Inferior parietal cortex (tissue), 1 donor: ENCODE measurements around the gene SLC27A5.
A peak's percentile ranks its signal among the peaks of the same experiment; 100 is the strongest.
"Not testable (repeated sequence)": the region's sequence is repeated elsewhere in the genome, so short reads cannot be mapped to it uniquely, and the experiment has no call there.

Experiments
- DNase-seq: peaks from one replicate; pipeline ENCODE4 v3.0.0-alpha.2; 2016; ENCODE audit errors: extremely low spot score

Gene SLC27A5

DNA sequence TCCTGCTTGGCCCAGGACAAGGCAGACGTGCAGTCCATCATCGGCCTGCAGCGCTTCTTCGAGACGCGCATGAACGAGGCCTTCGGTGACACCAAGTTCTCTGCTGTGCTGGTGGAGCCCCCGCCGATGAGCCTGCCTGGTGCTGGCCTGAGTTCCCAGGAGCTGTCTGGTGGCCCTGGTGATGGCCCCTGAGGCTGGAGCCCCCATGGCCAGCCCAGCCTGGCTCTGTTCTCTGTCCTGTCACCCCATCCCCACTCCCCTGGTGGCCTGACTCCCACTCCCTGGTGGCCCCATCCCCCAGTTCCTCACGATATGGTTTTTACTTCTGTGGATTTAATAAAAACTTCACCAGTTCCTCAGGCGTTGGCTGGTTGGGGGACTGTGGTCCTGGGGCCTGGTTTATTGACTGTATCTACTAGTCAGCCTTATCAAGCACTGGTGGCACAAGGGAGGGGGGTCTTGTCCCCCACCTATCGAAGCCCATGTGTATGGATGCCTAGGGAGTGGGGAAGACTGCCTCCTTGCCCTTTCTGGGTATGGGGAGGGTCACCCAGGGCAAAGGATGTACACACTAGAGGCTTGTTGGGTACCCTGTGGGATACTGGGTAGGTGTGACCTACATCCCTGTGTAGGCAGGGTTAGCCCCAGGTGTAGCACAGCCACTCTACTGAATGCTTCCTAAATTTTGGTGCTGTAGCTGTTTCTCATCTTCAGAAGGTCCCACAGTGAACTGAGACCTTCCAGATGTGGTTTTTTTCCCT, 38.8 kb upstream of the SLC27A5 start:
- DNase-seq: no peak

DNA sequence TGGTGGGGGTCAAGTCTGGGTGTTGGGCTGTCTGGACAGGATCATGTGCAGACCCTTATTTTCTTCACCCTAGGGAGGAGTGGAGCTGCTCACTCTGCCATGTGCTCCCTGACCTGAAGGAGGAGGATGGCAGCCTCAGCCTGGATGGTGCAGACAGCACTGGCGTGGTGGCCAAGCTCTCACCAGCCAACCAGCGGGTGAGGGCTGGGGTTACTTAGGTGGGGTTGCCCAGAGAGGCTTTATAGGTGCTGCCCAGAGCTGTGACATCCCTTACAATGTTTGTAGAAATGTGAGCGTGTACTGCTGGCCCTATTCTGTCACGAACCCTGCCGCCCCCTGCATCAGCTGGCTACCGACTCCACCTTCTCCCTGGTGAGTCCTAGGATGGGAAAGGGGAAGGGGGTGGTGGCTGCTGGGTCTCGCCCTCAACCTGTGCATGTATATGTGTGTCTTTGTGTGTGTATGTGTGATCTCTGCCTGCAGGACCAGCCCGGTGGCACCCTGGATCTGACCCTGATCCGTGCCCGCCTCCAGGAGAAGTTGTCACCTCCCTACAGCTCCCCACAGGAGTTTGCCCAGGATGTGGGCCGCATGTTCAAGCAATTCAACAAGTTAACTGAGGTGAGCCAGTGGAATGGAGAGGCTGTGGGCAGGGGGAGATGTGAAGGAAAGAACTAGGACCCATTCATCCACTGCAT, 38.0 kb upstream of the SLC27A5 start:
- no peak for DNase-seq

DNA sequence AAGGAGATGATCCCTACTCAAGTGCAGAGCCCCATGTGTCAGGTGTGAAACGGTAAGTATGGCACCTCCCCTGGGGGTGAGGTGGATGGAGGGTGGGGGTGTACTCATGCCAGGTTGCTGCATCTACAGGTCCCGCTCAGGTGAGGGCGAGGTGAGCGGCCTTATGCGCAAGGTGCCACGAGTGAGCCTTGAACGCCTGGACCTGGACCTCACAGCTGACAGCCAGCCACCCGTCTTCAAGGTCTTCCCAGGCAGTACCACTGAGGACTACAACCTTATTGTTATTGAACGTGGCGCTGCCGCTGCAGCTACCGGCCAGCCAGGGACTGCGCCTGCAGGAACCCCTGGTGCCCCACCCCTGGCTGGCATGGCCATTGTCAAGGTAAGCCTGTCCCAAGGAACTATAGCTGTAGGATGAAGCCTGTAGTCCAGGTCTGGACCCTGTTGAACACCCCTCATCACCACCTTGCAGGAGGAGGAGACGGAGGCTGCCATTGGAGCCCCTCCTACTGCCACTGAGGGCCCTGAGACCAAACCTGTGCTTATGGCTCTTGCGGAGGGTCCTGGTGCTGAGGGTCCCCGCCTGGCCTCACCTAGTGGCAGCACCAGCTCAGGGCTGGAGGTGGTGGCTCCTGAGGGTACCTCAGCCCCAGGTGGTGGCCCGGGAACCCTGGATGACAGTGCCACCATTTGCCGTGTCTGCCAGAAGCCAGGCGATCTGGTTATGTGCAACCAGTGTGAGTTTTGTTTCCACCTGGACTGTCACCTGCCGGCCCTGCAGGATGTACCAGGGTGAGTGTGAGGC, 37.3 kb upstream of the SLC27A5 start:
- no peak for DNase-seq

DNA sequence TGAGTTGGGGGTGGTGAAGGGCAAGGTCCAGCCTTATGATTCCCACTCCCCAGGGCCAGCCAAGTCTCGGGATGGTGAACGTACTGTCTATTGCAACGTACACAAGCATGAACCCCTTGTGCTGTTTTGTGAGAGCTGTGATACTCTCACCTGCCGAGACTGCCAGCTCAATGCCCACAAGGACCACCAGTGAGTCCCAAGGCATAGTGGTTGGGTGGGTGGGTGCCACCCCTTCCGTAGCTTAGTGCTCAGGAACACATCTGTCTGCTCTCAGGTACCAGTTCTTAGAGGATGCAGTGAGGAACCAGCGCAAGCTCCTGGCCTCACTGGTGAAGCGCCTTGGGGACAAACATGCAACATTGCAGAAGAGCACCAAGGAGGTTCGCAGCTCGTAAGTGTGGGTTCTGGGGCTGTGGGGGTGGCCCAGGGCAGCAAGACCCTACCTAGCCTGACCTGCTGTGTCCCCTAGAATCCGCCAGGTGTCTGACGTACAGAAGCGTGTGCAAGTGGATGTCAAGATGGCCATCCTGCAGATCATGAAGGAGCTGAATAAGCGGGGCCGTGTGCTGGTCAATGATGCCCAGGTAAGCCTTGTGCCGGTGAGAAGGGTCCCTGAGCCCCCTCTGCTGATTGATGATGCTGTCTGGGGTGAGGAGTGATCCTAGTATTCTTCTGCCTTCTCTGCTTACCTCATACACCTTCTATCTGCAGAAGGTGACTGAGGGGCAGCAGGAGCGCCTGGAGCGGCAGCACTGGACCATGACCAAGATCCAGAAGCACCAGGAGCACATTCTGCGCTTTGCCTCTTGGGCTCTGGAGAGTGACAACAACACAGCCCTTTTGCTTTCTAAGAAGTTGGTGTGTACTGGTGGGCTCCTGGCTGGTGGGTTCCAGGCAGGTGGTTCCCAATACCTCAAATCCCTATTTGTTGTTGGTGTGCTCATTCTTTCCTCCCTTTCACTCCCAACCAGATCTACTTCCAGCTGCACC, 35.8 kb upstream of the SLC27A5 start:
- no peak for DNase-seq

DNA sequence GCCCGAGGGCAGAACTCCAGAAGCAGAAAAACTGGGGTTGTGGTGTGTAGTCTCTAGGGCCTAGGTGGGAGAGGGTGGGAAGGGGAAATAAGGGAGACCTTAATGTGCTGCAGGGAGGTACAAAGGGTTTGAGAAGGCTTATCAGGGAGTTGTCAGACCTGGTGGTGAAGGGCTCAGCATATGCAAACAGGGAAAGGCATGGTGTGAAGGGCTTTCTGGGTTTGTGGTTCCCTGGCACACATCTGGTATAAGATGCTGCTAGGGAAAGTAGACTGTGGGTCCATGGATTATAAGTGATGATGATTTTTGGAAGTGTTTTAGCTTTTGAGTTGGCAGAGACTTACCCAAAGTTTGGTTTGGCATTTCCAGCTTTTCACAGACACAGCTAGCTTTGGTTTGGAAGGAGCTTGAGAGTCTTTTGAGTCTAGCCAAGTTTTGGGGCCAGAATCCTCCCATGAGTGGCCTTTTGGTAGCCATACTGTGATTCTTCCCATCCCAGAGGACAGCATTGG, 34.3 kb upstream of the SLC27A5 start:
- DNase-seq: no peak

DNA sequence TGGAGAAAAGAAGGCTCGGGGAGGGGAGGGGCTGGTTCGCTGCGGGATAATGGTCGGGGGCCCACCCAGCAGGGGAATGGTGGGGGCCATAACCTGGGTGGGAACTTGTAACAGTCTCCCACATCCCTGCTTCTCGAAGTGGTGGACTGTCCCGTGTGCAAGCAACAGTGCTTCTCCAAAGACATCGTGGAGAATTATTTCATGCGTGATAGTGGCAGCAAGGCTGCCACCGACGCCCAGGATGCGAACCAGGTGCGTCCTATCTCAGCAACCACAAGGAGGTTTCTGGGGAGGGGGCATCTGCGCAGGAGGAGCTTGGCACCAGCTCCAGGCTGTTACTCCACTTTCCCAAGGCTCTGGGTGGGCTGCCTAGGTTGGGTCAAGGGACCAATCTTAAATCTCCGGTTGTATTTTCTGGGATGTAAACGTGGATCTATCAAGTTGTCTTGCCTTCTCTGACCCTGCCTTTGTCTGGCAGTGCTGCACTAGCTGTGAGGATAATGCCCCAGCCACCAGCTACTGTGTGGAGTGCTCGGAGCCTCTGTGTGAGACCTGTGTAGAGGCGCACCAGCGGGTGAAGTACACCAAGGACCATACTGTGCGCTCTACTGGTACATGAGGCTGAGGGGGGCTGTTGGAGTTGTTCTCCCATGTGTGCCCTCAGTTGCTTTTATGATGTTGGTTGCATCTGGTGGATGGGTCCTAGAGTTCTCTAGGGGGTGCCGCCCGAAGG, 33.7 kb upstream of the SLC27A5 start:
- DNase-seq: no peak

DNA sequence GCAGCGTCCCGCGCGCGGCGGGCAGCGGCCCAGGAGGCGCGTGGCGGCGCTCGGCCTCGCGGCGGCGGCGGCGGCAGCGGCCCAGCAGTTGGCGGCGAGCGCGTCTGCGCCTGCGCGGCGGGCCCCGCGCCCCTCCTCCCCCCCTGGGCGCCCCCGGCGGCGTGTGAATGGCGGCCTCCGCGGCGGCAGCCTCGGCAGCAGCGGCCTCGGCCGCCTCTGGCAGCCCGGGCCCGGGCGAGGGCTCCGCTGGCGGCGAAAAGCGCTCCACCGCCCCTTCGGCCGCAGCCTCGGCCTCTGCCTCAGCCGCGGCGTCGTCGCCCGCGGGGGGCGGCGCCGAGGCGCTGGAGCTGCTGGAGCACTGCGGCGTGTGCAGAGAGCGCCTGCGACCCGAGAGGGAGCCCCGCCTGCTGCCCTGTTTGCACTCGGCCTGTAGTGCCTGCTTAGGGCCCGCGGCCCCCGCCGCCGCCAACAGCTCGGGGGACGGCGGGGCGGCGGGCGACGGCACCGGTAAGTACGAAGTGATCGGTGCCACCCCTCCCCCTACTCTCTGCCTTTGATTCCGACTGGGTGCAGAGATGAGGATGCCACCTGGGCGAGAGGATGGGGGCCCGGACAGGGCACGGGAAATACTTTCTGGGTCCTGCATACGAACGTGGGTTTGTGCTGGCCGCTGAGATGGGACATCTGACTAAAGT, 32.9 kb upstream of the SLC27A5 start:
- no peak for DNase-seq

DNA sequence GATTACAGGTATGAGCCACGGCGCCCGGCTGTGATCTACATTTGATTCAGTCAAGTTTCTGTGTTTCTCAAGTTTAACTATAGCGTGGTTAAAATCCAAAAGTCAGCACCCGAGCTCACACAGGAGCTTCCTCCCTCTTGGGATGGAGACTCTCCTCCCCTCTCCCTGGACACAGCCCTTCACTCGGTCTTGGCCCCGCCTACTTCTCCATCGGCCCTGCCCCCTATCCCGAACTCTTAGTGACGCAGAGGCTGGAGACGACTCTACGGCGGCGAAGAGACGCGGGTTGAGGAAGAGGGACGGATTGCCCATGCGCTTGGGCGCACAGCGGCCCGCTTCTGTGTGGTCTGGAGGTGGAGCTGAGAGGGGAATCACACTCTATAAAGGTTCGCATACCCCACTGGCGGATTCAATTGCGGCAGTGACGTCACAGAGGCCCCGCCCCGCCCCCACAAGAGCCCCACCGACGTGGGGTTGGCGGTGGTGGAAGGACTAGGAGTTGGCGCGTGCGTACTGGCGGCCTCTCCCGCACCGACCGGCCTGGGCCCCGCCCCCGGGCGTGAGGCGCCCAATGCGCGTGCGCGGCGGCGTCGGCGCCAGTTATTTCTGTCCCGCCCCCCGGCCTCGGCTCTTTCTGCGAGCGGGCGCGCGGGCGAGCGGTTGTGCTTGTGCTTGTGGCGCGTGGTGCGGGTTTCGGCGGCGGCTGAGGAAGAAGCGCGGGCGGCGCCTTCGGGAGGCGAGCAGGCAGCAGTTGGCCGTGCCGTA, 32.2 kb upstream of the SLC27A5 start, which contains the start of gene TRIM28:
Gene TRIM28 (plus strand): TSS at position 239 of the 765 bp plus-strand sequence. CDS start 694 bp downstream, outside the sequence.
- DNase-seq: peak; percentile 95

DNA sequence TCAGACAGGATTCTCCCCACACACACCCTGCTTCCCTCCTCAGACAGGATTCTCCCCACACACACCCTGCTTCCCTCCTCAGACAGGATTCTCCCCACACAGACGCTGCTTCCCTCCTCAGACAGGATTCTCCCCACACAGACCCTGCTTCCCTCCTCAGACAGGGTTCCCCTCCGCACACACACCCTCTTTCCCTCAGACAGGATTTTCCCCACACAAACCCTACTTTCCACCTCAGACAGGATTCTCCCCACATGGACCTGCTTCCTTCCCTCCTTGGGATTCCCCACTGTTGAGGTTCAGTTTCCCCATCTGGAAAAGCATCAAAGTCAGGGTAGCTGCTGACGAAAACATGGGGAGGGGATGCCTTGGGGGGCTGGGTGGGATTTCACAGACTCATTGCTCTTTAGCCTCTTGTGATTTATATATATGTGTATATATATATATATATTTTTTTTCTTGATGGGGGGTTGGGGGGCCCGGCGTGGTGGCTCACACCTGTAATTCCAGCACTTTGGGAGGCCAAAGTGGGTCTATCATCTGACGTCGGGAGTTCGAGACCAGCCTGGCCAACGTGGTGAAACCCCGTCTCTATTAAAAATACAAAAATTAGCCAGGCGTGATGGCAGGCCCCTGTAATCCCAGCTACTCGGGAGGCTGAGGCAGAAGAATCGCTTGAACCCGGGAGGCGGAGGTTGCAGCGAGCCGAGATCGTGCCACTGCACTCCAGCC, 31.0 kb upstream of the SLC27A5 start:
- not testable (repeated sequence) for DNase-seq

DNA sequence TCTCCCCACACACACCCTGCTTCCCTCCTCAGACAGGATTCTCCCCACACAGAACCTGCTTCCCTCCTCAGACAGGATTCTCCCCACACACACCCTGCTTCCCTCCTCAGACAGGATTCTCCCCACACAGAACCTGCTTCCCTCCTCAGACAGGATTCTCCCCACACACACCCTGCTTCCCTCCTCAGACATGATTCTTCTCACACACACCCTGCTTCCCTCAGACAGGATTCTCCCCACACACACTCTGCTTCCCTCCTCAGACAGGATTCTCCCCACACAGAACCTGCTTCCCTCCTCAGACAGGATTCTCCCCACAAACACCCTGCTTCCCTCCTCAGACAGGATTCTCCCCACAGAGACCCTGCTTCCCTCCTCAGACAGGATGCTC, 27.4 kb upstream of the SLC27A5 start:
- not testable (repeated sequence) for DNase-seq

DNA sequence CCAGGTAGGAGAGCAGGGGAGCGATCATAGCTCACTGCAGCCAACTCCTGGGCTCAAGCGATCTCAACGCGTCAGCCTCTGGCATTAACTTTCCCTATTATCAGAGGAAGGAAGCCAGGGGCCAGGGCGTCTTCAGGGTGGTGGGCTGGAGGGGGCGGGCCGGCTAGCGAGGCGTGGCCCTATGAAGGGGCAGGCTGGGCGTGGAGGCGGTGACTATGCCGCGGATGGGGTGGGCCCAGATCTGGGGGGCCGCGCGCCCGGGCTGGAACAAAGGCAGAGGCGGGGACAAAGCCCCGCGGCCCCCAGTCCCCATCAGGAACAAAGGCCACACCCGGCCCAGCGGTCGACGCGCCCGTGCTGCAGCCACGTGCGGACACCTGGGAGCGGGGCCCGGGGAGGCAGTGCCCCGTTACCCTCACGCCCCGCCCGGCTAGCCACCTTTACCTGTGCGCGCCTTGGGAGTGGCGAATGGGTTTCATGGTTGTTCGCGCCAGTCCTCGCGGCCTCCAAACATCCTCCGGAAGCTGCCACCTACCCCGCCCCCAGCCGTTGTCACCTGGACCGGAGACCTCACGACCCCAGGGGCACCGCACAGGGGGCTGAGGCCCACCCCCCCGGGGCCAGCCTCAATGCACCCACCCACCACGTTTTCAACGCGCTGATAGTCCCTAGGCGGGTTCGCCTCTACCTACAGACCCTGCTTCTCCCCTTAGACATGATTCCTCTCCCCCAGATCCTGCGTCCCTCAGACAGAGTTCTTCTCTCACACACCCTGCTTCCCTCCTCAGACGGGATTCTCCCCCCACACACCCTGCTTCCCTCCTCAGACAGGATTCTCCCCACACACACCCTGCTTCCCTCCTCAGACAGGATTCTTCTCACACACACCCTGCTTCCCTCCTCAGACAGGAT, 26.7 kb upstream of the SLC27A5 start:
- DNase-seq: no peak

DNA sequence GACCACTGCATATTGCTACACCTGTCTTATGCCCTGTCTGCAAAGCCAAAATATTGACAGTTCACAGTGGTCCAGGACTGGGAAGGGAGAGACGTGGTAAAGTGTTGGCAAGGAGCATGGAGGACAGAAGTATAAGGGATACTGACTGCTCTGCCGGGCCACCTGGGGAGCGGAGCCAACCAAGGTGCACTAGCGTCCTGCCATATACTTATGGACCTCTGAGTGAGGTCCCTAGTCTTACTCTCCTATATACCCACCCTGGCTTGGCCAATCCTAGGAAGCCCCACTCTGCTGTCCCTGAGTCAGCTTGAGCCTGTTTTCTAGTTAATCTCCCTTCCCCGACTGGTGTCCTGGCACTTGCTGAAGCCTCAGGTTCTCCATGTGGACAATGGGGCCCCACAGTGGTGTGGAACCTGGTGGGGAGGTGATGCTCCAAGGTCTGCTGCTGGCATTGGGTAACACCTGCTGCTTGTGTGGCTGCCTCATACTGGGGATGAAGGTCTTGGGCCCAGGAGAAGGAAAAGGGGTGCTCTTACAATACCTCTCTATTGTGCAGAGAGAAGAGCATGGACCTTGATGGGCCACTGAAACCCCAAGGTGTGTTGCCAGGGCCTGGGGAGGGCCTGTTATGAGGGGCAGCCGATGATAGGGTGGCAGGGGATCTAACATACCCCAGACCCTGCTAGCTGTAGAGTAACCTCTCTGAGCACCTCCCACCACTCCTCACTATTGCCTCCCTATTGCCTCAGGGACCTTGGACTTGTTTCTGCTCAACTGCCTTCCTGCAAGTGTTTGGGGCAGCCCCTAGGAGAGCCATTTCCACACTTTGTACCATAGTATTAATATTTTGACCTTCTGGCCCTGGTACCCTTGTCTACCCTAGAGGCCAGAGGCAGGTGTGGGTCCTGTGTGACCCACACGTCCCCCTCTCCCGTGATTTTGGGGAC, 25.3 kb upstream of the SLC27A5 start:
- DNase-seq: no peak

DNA sequence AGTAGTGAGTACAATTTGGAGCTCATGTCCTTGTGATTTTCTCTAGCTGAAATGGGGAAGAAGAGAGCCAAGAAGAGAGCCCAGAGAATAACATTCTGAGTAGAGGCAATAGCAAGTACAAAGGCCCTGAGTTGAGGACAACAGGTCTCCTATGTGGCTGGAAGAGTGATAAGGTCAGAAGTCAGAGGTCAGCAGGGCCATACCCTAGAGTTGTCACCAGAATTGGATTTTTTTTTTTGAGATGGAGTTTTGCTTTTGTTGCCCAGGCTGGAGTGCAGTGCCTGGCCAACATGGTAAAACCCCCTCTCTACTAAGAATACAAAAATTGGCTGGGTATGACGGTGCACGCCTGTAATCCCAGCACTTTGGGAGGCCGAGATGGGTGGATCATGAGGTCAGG, 24.1 kb upstream of the SLC27A5 start:
- no peak for DNase-seq

DNA sequence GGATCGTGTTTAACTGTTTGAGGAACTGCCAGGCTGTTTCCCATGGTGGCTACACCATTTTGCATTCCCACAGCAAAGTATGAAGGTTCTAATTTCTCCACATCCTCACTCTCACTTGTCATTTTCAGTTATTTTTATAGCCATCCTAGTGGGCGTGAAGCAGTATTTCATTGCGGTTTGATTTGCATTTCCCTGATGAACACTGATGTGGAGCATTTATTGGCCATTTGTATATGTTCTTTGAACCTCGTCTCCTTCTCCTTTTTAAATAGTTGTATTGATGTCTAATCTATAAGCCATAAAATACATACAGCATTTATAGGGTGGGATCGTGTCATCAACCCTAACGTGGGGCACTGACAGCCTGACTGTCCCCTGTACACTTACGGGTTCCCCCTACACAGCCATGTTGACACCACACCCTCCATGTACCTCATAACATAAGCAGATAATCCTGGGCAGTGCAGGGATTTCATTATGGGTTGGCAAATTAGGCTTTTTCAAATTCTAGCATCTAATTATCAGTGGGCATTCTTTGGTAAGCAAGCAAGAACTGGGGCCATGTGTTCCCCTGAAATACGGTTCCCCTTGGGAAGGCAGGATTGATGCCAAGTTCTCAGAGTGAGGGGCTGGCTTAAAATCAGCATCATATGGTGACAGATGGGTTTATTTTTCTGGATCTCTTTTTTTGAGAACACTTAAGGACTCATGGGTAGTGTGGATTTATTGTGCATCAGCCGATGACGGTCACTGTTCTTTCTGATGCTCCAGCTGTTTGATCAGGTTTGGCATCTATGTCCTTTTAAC, 19.4 kb upstream of the SLC27A5 start:
- DNase-seq: no peak

DNA sequence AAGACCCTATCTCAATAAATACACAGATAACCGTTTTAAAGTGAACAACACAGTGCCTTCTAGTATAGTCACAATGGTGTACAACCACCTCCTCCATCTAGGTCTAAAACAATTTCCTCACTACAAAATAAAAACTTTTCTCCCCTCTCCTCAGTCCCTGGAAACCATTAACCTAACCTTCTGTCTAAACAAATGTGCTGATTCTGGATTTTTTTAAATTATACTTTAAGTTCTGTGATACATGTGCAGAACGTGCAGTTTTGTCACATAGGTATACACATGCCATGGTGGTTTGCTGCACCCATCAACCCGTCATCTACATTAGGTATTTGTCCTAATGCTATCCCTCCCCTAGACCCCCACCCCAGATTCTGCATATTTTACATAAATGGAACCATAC, 17.6 kb upstream of the SLC27A5 start:
- DNase-seq: no peak
